ENCODE results near the gene MRPL39.

Gene MRPL39

DNA sequence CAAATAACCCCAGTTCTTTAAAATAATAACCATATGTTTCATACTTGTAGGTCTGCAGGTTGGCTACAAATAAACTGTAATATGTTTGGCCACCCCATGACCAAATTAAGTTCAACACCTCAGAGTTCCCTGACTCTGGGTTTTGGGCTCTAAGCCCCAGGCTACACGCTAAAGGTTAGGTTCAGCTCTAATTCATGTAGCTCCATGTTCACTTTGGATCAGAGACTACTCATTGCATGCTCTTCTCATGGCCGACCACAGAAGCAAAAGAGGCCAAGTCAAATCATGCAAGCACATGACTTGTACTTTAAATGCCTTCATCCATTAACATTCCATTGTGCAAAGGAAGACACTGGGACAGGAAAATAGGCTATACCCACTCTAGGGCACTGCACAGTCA lies 66.2 kb downstream of the MRPL39 start:
- no peak overlapping the region for H3K4me3 ChIP-seq (ENCODE audit: low read depth, low read length)
- no peak for TF ChIP-seq CTCF (IDR thresholded peaks at IDR 0.05; ENCODE audit: borderline replicate concordance, insufficient read depth, low read depth, low read length)

DNA sequence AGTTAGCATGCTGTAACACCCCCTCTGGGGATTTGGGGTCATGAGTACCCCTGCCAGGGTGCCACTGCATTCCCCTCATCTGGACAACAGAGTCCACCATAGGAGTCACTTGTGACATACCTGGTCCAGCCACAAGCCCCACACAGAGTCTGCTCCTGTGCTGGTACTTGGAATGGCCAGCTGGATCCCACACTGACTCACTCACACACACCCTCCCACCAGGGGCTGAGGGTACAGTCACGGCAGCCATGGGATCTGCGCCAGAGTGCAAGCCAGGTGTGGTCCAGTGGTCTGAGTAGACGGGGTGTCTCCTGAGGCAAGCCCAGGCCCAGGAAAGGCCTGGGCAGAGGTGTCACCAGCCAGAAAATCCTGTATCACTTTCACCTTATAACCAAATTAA lies 67.7 kb downstream of the MRPL39 start:
- H3K4me3 ChIP-seq (ENCODE audit: low read depth, low read length): no peak overlapping the region
- TF ChIP-seq CTCF (IDR thresholded peaks at IDR 0.05; ENCODE audit: borderline replicate concordance, insufficient read depth, low read depth, low read length): no peak

GRCh38 chr21:25537174-25537573 lies 70.1 kb downstream of the MRPL39 start:
- no peak for TF ChIP-seq CTCF (IDR thresholded peaks at IDR 0.05; ENCODE audit: borderline replicate concordance, insufficient read depth, low read depth, low read length)
- no peak overlapping the region for H3K4me3 ChIP-seq (ENCODE audit: low read depth, low read length)

- no peak overlapping the region for H3K4me3 ChIP-seq (ENCODE audit: low read depth, low read length)
- TF ChIP-seq CTCF (IDR thresholded peaks at IDR 0.05; ENCODE audit: borderline replicate concordance, insufficient read depth, low read depth, low read length): no peak
Measured at GRCh38 chr21:25536752-25537151, 70.5 kb downstream of the MRPL39 start.

DNA sequence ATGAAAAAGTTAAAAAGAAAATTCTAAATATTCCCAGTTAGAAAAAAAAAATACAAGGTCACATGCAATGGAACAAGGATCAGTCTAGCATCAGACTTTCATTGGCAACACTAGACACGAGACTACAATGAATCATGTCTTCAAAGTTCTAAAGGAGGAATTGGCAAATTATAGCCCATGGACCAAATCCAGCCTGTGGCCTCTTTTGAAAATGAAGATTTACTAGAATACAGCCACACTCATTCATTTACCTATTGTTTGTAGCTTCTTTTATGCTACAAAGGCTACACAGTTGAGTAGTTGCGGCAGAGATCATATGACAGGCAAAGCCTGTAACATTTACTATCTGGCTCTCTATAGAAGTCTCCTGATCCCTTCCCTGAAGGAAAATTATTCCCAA lies 71.4 kb downstream of the MRPL39 start:
- H3K4me3 ChIP-seq (ENCODE audit: low read depth, low read length): no peak overlapping the region
- TF ChIP-seq CTCF (IDR thresholded peaks at IDR 0.05; ENCODE audit: borderline replicate concordance, insufficient read depth, low read depth, low read length): no peak

All from GM12875 (cell line).